Activated B cell treated with CpG ODN at 0.5 μM for 24 hours (primary cell): ENCODE data around the gene SLC10A6. TPM values are rescaled to one million over a fixed set of nuclear protein-coding genes. Genes with fewer than 3 reads are reported as not detected.

Experiments
- ATAC-seq: fragments of 200-7000 bp; cut with Tn5 transposase; one replicate; pipeline ENCODE4 v1.10.0; 2021; ENCODE audit warnings: low read depth, mild to moderate bottlenecking, moderate library complexity
- CTCF ChIA-PET: fragments of 350-600 bp; sonication (Branson Sonifier 250); formaldehyde crosslinking; loops from one replicate; lab custom pipeline; 2021; ENCODE audit warnings: antibody characterized with exemption; lab: Charles Lee
- POLR2A ChIA-PET: fragments of 350-600 bp; sonication (Branson Sonifier 250); formaldehyde crosslinking; loops from one replicate; lab custom pipeline; 2021; ENCODE audit warnings: antibody characterized with exemption; lab: Charles Lee
- DNase-seq: peaks from one replicate; pipeline ENCODE4 v3.0.0; 2022
- H3K27ac Mint-ChIP-seq: one replicate; pipeline ENCODE4 v1.8.0; 2020; ENCODE audit warnings: mixed read lengths
- H3K27me3 Mint-ChIP-seq: one replicate; pipeline ENCODE4 v1.8.0; 2021; ENCODE audit warnings: mixed read lengths
- H3K36me3 Mint-ChIP-seq: one replicate; pipeline ENCODE4 v1.8.0; 2021; ENCODE audit warnings: low read depth, mixed read lengths
- H3K4me1 Mint-ChIP-seq: one replicate; pipeline ENCODE4 v1.8.0; 2021; ENCODE audit warnings: mixed read lengths
- H3K4me3 Mint-ChIP-seq: one replicate; pipeline ENCODE4 v1.8.0; 2020; ENCODE audit warnings: mild to moderate bottlenecking, mixed read lengths
- H3K9me3 Mint-ChIP-seq: one replicate; pipeline ENCODE4 v1.8.0; 2020; ENCODE audit warnings: mixed read lengths
- CTCF ChIP-seq: fragments of 200-600 bp; IDR thresholded peaks from one replicate; pipeline ENCODE4 v1.8.0; 2022; ENCODE audit warnings: antibody characterized with exemption, mild to moderate bottlenecking
- intact Hi-C: fragments of 100-400 bp; cut with micrococcal nuclease; formaldehyde crosslinking; loops from one replicate; pipeline ENCODE4 v1.15.1; 2024
- total RNA-seq: library from RNA; stranded (reverse); gene quantifications from 2 replicates; pipeline ENCODE4 v1.2.3, GENCODE V29; 2022

SLC10A6 gene
- total RNA-seq, 1 donor from 2014 or later = 0.44 TPM

DNA sequence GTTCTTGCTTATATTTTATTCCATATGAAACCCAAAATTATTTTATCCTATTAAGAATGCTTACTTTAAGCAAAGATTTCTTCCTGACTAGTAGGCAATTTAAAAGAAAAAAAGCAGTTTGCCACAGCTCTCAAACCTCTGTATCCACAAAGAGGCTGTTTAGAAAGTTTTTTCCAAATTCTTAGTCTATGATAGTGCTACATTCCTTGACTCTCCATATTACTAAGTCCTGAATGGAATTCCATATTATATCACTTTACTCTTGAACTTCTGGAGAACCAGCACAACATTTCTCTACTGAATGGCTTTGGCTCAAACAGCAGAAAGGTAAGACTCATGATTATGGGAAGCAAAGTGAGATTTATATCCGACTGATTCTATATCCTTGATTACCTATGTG, 8.3 kb downstream of the SLC10A6 start:
- ChIA-PET CTCF (no interaction called here), POLR2A (no interaction called here)
- DNase-seq (no peak), ATAC-seq (no peak)
- H3K27me3 Mint-ChIP-seq = no peaks in the 10 kb centered on the region
- no peak for TF ChIP-seq CTCF
- H3K36me3 Mint-ChIP-seq = no peaks in the 10 kb centered on the region
- H3K9me3 Mint-ChIP-seq = no peaks in the 10 kb centered on the region
- H3K27ac Mint-ChIP-seq = no peak overlapping the region
- no peaks in the 10 kb centered on the region for H3K4me1 Mint-ChIP-seq
- H3K4me3 Mint-ChIP-seq = no peak overlapping the region
- intact Hi-C loops = no loop called here

- POLR2A ChIA-PET = no interaction called here
- Mint-ChIP-seq H3K4me3 (no peak overlapping the region), H3K4me1 (no peaks in the 10 kb centered on the region), H3K9me3 (no peaks in the 10 kb centered on the region), H3K27ac (no peak overlapping the region), H3K36me3 (no peaks in the 10 kb centered on the region), H3K27me3 (no peaks in the 10 kb centered on the region)
- ATAC-seq (no peak), DNase-seq (no peak)
- intact Hi-C loops = no loop called here
- CTCF ChIA-PET = no interaction called here
- TF ChIP-seq CTCF = no peak
Observed at GRCh38 chr4:86837691-86838503, 11.3 kb downstream of the SLC10A6 start.

DNA sequence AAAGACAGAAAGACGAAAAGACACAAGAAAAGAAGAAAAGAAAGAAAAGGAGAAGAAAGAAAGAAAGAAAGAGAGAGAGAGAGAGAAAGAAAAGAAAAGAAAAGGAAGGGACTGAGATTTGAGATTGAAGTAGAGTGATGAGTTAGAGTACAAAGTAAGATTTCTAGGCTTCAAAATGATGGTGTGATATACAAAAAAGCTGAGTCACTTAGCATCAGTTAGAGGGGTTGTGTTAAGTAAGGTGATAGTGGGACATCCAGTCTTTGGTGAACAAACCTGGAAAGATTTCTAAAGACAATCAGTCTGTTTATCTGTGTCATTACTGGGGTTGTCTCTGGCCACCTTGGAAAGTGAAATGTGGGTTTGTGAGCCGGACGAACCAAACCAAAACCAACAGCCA, 13.5 kb downstream of the SLC10A6 start:
- intact Hi-C loops = no loop called here
- DNase-seq (no peak), ATAC-seq (no peak)
- H3K27ac Mint-ChIP-seq = no peak overlapping the region
- no peak overlapping the region for H3K4me3 Mint-ChIP-seq
- no peak for TF ChIP-seq CTCF
- H3K9me3 Mint-ChIP-seq = no peaks in the 10 kb centered on the region
- H3K27me3 Mint-ChIP-seq = no peaks in the 10 kb centered on the region
- ChIA-PET POLR2A (no interaction called here), CTCF (no interaction called here)
- no peaks in the 10 kb centered on the region for H3K36me3 Mint-ChIP-seq
- H3K4me1 Mint-ChIP-seq = no peaks in the 10 kb centered on the region

DNA sequence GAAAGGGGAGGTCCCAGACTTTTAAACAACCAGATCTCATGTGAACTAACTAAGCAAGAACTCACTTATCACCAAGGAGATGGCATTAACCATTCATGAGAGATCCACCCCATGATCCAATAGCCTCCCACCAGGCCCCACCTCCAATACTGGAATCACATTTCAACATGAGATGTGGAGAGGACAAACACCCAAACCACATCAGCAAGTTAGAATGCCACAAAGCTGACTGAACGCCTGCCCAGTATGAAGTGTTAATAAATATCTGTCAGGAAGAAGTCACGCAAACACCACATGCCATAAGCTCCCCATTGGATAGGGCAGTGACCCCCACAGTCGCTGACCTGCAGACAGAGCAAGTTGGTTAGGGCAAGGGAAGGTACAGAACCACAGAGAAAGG, 14.3 kb downstream of the SLC10A6 start:
- ATAC-seq (no peak), DNase-seq (no peak)
- no peak for TF ChIP-seq CTCF
- CTCF ChIA-PET = no interaction called here
- Mint-ChIP-seq H3K27me3 (no peaks in the 10 kb centered on the region), H3K4me1 (no peaks in the 10 kb centered on the region), H3K4me3 (no peak overlapping the region), H3K27ac (no peak overlapping the region), H3K9me3 (no peaks in the 10 kb centered on the region), H3K36me3 (no peaks in the 10 kb centered on the region)
- intact Hi-C loops = no loop called here
- POLR2A ChIA-PET = no interaction called here

GRCh38 chr4:86833615-86834014, 15.6 kb downstream of the SLC10A6 start:
- H3K4me3 Mint-ChIP-seq = no peak overlapping the region
- POLR2A ChIA-PET = no interaction called here
- intact Hi-C loops = no loop called here
- ATAC-seq (no peak), DNase-seq (no peak)
- no peaks in the 10 kb centered on the region for H3K36me3 Mint-ChIP-seq
- CTCF ChIA-PET = no interaction called here
- H3K27me3 Mint-ChIP-seq = no peaks in the 10 kb centered on the region
- no peak for TF ChIP-seq CTCF
- H3K27ac Mint-ChIP-seq = no peak overlapping the region
- no peaks in the 10 kb centered on the region for H3K4me1 Mint-ChIP-seq
- no peaks in the 10 kb centered on the region for H3K9me3 Mint-ChIP-seq
